C4-2B (cell line): Measurements from ENCODE around the gene SYNJ2.

Experiments used
- H3K27ac ChIP-seq: fragments of 450-650 bp; 2 replicates; pipeline ENCODE4 v1.5.1; 2017
- ZFX ChIP-seq: fragments of 450-650 bp; IDR thresholded peaks from 2 replicates; pipeline ENCODE4 v1.6.1; 2017
- TF ChIP-seq, protein P1 (sequence below): fragments of 450-650 bp; conservative IDR thresholded peaks from 2 replicates; pipeline ENCODE4 v1.5.1; 2017; ENCODE audit warnings: mild to moderate bottlenecking

The SYNJ2 gene

GRCh38 chr6:158021376-158021775 lies 39.7 kb downstream of the SYNJ2 start:
- TF ChIP-seq ZFX, result no peak
- TF ChIP-seq, protein P1, sequence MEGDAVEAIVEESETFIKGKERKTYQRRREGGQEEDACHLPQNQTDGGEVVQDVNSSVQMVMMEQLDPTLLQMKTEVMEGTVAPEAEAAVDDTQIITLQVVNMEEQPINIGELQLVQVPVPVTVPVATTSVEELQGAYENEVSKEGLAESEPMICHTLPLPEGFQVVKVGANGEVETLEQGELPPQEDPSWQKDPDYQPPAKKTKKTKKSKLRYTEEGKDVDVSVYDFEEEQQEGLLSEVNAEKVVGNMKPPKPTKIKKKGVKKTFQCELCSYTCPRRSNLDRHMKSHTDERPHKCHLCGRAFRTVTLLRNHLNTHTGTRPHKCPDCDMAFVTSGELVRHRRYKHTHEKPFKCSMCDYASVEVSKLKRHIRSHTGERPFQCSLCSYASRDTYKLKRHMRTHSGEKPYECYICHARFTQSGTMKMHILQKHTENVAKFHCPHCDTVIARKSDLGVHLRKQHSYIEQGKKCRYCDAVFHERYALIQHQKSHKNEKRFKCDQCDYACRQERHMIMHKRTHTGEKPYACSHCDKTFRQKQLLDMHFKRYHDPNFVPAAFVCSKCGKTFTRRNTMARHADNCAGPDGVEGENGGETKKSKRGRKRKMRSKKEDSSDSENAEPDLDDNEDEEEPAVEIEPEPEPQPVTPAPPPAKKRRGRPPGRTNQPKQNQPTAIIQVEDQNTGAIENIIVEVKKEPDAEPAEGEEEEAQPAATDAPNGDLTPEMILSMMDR, result no peak
- H3K27ac ChIP-seq, result no peak overlapping the region

- TF ChIP-seq, protein P1, result no peak
- TF ChIP-seq ZFX, result no peak
- H3K27ac ChIP-seq, result no peak overlapping the region
These were observed 40.4 kb downstream of the SYNJ2 start for GRCh38 chr6:158021814-158022748.

DNA sequence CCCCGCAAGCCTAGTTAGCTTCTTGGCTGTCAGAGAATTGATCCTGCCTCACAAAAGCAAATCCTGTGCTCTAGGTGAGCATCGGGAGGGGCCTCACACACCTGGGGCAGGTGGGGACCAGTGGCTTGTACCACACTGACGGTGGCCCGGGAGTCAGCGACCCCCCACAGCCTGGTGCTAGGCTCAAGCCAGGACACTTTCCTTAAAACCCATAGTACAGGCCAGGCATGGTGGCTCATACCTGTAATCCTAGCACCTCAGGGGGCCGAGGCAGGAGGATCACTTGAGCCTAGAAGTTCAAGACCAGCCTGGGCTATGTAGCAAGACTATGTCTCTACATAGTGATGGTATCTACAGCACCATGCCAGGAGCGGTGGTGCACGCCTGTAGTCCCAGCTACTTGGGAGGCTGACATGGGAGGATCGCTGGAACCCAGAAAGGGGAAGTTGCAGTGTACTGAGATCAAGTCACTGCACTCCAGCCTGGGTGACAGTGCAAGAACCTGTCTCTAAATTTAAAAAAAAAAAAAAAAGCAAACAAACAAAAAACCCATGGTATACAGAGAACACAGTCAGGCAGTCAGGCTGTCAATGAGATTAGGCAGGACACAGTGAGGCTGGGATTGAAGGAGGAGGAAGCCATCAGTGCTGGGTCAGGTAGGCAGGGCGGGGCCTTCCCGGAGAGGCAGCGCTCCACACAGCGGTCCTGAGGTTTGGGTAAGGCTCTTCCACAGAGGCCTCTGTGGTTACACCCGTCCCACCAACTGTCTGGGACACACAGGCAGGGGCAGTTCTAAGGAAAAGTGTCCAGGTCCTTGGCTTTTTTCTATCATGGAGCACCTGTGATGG lies 41.3 kb downstream of the SYNJ2 start:
- no peak for TF ChIP-seq ZFX
- TF ChIP-seq, protein P1, result no peak
- no peak overlapping the region for H3K27ac ChIP-seq

DNA sequence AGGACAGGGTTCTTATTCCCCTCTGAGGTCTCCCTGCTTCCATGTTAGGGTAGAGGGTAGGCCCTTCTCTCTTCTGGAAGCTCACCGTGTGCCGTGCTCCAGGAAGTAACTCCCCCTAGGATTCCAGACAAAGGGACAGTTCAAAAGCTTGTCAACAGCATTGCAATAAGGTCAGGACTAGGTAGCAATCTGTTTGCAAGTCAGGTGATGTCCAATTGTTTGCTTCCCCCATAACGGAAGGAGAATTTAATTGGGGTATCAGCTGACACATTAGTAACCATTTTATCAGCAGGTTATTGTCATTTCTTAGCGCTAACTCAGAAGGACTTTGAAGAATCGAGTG lies 41.9 kb downstream of the SYNJ2 start:
- TF ChIP-seq, protein P1, result no peak
- TF ChIP-seq ZFX, result no peak
- H3K27ac ChIP-seq, result no peak overlapping the region

GRCh38 chr6:158024566-158025297 lies 43.1 kb downstream of the SYNJ2 start:
- H3K27ac ChIP-seq, result peak overlapping the region; percentile 47
- TF ChIP-seq, protein P1, result no peak
- TF ChIP-seq ZFX, result no peak

- no peak overlapping the region for H3K27ac ChIP-seq
- TF ChIP-seq, protein P1, result no peak
- TF ChIP-seq ZFX, result no peak
These were observed 44.6 kb downstream of the SYNJ2 start for GRCh38 chr6:158026054-158026900.
